ENCODE results near the gene NDUFS7. TPM values are rescaled to one million over a fixed set of nuclear protein-coding genes. Genes with fewer than 3 reads are reported as not detected.

The NDUFS7 gene
- total RNA-seq, 1 donor = 46.0 TPM

GRCh38 chr19:1377176-1377964 lies 6.3 kb upstream of the NDUFS7 start:
- no peak overlapping the region for H3K4me2 ChIP-seq (ENCODE audit: insufficient read depth, low read length)
- peaks cover 24% of the 10 kb centered on the region for H3K36me3 ChIP-seq (ENCODE audit: insufficient read depth, low read length)
- H3K4me1 ChIP-seq (ENCODE audit: insufficient read depth, low read length) = no peaks in the 10 kb centered on the region
- no peak overlapping the region for H3K4me3 ChIP-seq (ENCODE audit: insufficient read depth, low read length)
- no peaks in the 10 kb centered on the region for H3K79me2 ChIP-seq (ENCODE audit: insufficient read depth, low read length)
- DNase-seq (ENCODE audit: insufficient read length, low spot score, missing footprints) = no peak
- no peaks in the 10 kb centered on the region for H3K27me3 ChIP-seq (ENCODE audit: insufficient read depth, low read length)
- TF ChIP-seq, protein P1, sequence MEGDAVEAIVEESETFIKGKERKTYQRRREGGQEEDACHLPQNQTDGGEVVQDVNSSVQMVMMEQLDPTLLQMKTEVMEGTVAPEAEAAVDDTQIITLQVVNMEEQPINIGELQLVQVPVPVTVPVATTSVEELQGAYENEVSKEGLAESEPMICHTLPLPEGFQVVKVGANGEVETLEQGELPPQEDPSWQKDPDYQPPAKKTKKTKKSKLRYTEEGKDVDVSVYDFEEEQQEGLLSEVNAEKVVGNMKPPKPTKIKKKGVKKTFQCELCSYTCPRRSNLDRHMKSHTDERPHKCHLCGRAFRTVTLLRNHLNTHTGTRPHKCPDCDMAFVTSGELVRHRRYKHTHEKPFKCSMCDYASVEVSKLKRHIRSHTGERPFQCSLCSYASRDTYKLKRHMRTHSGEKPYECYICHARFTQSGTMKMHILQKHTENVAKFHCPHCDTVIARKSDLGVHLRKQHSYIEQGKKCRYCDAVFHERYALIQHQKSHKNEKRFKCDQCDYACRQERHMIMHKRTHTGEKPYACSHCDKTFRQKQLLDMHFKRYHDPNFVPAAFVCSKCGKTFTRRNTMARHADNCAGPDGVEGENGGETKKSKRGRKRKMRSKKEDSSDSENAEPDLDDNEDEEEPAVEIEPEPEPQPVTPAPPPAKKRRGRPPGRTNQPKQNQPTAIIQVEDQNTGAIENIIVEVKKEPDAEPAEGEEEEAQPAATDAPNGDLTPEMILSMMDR (IDR thresholded peaks at IDR 0.05; ENCODE audit: extremely low read depth, low read depth, low read length) = no peak
- no peak overlapping the region for H3K27ac ChIP-seq (ENCODE audit: low read depth, low read length)
- no peaks in the 10 kb centered on the region for H4K20me1 ChIP-seq (ENCODE audit: insufficient read depth, low read length)
- H2AFZ ChIP-seq (ENCODE audit: low read length) = no peak overlapping the region
- H3K9me3 ChIP-seq (ENCODE audit: low read depth, low read length) = no peaks in the 10 kb centered on the region

DNA sequence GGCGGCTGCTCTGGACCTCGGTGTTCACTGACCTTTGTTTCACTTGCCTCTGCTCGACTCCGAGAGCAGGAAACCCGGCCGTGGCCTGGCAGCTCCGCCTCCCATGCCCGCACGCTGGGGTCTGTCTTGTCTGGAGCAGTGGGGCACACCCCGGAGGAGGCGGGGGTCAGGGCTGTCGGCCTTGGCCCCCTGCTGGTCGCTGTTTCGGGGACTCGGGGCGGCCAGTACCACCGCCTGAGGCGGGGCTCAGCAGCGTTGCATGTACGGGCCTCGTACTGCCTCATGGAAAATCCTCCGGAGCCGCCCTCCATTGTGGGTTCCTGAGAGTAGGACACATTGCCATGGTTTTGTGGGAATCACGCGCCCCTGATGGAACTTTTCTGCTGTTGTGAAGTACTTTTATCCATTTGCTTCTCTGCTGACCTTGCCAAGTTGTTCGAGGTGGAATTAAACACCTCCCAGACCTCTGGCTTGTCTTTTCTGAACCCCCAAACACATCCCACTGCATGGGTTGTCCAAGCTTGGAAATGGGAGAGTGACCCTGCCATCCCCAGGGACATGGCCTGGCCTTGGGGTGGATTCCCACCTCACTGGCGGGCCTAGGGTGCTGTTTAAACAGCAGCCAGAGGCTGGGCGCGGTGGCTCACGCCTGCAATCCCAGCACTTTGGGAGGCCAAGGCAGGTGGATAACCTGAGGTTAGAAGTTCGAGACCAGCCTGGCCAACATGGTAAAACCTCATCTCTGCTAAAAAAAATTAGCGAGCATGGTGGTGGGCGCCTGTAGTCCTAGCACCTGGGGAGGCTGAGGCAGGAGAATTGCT lies 5.5 kb upstream of the NDUFS7 start:
- H3K27me3 ChIP-seq (ENCODE audit: insufficient read depth, low read length) = no peaks in the 10 kb centered on the region
- no peak for DNase-seq (ENCODE audit: insufficient read length, low spot score, missing footprints)
- no peak overlapping the region for H2AFZ ChIP-seq (ENCODE audit: low read length)
- no peak overlapping the region for H3K4me2 ChIP-seq (ENCODE audit: insufficient read depth, low read length)
- H3K9me3 ChIP-seq (ENCODE audit: low read depth, low read length) = no peaks in the 10 kb centered on the region
- no peak overlapping the region for H3K27ac ChIP-seq (ENCODE audit: low read depth, low read length)
- H3K4me3 ChIP-seq (ENCODE audit: insufficient read depth, low read length) = no peak overlapping the region
- no peaks in the 10 kb centered on the region for H3K79me2 ChIP-seq (ENCODE audit: insufficient read depth, low read length)
- peaks cover 18% of the 10 kb centered on the region for H3K36me3 ChIP-seq (ENCODE audit: insufficient read depth, low read length)
- no peaks in the 10 kb centered on the region for H4K20me1 ChIP-seq (ENCODE audit: insufficient read depth, low read length)
- H3K4me1 ChIP-seq (ENCODE audit: insufficient read depth, low read length) = no peaks in the 10 kb centered on the region
- TF ChIP-seq, protein P1 (IDR thresholded peaks at IDR 0.05; ENCODE audit: extremely low read depth, low read depth, low read length) = no peak

GRCh38 chr19:1379126-1379905 lies 4.4 kb upstream of the NDUFS7 start:
- Histone ChIP-seq H3K4me1 (ENCODE audit: insufficient read depth, low read length) (peaks cover 2% of the 10 kb centered on the region), H4K20me1 (ENCODE audit: insufficient read depth, low read length) (no peaks in the 10 kb centered on the region), H3K27ac (ENCODE audit: low read depth, low read length) (no peak overlapping the region), H3K36me3 (ENCODE audit: insufficient read depth, low read length) (peaks cover 10% of the 10 kb centered on the region), H3K4me3 (ENCODE audit: insufficient read depth, low read length) (no peak overlapping the region), H3K27me3 (ENCODE audit: insufficient read depth, low read length) (no peaks in the 10 kb centered on the region), H3K9me3 (ENCODE audit: low read depth, low read length) (no peaks in the 10 kb centered on the region), H3K79me2 (ENCODE audit: insufficient read depth, low read length) (peaks cover 6% of the 10 kb centered on the region), H2AFZ (ENCODE audit: low read length) (no peak overlapping the region), H3K4me2 (ENCODE audit: insufficient read depth, low read length) (no peak overlapping the region)
- TF ChIP-seq, protein P1 (IDR thresholded peaks at IDR 0.05; ENCODE audit: extremely low read depth, low read depth, low read length) = no peak
- no peak for DNase-seq (ENCODE audit: insufficient read length, low spot score, missing footprints)

Measured in osteoblast (primary cell).